HG03066 (cell line): ENCODE data around the gene INHBC.

Experiments used
- ATAC-seq: cut with Tn5 transposase; IDR thresholded peaks from one replicate; pipeline ENCODE4 v1.9.1; 2021; ENCODE audit warnings: low read depth; ENCODE audit not compliant: unreplicated experiment

INHBC gene

GRCh38 chr12:57465747-57466505, 31.3 kb downstream of the INHBC start:
- ATAC-seq: no peak

- no peak for ATAC-seq
These were observed 32.8 kb downstream of the INHBC start for GRCh38 chr12:57467212-57467874.

GRCh38 chr12:57467915-57468314, 33.3 kb downstream of the INHBC start:
- ATAC-seq: no peak

- no peak for ATAC-seq
These were observed 34.9 kb downstream of the INHBC start for GRCh38 chr12:57469296-57470164.

GRCh38 chr12:57470286-57470969, 35.8 kb downstream of the INHBC start:
- ATAC-seq: no peak

GRCh38 chr12:57470970-57471656, 36.5 kb downstream of the INHBC start:
- no peak for ATAC-seq

DNA sequence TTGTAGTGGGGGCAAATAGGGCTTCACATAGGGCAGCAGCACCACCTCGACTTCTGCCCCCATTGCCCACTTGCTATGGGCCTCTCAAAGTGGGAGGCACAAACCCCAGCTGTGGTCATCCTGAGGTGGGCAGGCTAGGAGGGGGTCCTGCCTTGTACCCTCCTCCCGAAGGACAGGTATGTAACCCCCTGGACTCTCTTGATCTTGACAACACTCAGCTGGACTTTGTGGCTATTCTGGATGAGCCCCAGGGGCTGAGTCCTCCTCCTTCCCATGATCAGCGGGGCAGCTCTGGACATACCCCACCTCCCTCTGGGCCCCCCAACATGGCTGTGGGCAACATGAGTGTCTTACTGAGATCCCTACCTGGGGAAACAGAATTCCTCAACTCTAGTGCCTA, 37.1 kb downstream of the INHBC start:
- no peak for ATAC-seq

- no peak for ATAC-seq
These were observed 37.8 kb downstream of the INHBC start for GRCh38 chr12:57472391-57472790.

DNA sequence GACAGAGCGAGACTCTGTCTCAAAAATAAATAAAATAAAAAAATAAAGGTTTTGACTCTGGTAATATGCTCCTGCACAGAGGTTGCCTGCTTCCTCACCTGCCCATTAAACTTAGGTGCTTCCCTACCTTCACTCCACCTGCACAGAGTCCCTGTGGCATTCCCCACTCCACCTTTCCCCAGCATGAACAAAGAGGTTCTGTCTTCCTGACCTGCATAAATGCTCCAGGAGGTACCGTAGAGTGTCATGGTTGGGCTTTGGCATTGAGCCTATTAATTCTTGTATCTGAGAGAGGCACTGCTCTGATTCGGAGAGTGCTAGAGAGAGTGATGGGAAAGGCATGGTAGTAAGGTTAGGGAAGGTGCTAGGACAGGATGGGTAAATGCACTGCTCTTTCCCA, 38.8 kb downstream of the INHBC start:
- ATAC-seq: no peak

- ATAC-seq: no peak
These were observed 39.3 kb downstream of the INHBC start for GRCh38 chr12:57473886-57474285.

DNA sequence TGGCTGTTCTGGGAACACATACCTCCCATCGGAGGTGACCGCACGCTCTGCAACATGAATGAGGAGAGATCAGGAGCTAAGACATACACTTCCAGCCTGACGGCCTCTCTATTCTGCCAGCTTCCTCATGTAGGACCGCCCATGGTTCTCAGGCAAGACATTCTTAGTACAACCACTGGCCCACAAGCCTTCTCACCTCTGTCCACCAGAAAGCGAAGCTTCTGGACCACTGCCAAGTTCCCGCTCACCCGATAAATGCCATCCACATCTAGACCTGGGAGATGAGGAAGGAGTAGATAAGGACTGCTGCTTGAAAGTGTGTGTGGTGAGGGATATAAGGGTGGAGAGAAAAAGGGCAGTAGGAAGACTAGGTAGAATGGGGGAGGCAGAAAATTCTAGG, 39.8 kb downstream of the INHBC start:
- no peak for ATAC-seq

- ATAC-seq: no peak
These were observed 40.3 kb downstream of the INHBC start for GRCh38 chr12:57474862-57475261.

DNA sequence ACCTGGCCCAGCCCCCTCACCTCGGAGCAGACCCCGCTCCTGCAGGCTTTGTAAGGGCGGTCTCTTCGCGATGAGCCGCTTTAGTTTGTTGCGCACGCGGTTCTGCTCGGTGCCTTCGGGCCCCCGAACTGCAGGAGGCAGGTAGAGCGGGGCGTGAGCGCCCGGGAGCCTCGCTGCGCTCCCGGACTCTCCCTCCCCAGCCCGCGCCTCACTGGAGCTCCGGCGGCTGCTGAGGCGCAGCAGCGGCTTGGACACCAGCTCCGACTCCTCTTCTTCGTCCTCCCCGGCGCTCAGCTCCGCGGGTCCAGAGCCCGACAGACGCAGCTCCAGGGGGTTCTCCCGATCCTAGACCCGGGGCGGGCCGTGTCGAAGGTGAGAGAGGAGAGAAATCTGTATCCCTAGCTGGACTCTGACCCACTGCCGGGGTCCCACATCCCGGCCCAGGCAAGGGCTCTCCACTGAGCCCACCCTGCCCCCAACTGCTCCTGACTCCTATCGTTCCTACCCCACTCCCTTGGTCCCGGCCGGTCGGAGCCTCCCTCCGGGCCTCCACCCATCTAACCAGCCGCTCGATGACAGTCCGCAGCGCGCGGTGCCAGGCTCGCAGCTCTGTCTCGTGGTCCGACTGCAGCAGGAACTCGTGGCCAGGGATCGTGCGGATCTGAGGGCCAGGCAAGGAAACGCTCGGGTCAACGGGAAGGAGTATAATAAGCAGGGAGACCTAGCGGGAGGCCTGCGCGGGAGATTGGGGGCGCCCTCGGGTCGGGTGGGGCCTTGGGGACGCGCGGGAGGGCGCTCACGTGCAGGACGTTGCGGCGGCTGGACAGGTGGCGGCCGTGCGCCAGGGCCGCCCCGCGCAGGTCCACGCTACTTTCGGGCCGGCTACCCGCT, 40.9 kb downstream of the INHBC start:
- peak; percentile 8 for ATAC-seq

DNA sequence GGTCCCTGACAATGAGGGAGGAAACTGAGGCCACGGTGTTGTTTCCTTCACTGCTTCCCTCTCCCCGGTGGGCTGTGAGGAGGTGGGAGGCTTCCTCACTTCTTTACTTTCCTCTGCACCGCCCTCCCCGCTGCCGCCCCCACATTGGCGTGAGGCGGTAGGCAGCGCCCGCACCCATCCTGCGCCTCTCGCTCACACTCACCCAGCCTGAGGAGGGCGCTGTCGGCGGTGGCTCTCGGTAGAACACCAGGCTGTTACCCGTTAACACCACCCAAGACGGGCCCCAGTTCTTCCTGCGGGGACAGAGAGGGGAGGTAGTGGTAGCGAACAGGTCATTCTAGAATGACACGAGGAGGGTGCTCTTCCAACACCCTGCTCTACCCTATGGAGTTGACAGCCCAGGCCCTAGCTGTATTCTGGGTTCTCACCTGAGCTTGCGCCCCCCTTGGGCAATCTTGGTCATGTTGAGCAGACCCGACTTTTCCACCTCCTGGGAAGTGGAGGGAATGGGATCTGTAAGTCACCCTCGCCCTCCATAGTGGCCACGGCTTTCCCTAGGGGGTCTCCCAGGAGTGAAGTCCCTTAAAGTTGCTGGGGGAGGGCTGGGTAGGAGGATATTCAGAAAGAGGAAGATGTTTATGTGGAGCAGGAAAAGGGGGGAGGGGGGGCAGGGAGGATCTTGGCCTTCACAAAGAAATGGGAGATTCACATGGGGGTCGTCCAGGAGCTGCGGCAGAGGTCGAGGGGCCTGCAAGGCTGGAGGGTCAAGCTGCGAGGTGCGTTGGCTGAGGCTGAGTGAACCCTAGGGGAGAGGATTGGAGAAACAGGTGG, 41.8 kb downstream of the INHBC start:
- ATAC-seq: peak; percentile 37

DNA sequence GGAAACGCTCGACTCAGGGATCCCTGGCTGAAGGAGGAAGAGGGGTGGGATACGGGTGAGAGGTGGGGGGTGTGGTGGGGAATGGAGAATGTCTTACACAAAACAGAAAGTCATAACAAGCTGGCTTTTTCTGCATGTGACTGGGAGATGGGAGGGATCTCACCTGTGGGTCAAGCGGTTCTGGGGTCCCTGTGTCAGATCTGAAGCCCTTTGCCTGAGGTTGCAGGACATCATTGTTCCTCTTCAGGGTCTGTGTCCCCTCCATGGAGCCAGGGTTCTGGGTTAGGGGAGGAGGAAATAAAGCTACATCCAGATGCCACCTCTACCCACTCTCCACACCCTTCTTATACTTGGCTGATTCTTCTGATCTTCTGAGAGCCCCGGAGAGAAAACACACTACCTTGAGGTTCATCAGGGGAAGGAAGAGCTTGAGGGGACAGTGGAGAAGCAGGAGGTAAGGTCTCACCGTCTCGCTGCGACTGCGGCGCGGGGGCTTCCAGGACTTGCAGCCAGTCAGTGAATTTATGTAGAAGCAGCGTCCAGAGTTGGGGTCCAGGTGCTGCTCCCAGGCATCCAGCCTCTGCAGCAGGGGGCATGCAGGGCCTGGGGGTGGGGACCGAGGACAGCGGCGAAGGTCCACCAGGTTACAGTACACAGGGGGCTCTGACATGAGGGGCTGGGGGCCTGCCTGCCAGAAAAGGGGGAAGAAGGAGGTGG, 42.6 kb downstream of the INHBC start:
- no peak for ATAC-seq

DNA sequence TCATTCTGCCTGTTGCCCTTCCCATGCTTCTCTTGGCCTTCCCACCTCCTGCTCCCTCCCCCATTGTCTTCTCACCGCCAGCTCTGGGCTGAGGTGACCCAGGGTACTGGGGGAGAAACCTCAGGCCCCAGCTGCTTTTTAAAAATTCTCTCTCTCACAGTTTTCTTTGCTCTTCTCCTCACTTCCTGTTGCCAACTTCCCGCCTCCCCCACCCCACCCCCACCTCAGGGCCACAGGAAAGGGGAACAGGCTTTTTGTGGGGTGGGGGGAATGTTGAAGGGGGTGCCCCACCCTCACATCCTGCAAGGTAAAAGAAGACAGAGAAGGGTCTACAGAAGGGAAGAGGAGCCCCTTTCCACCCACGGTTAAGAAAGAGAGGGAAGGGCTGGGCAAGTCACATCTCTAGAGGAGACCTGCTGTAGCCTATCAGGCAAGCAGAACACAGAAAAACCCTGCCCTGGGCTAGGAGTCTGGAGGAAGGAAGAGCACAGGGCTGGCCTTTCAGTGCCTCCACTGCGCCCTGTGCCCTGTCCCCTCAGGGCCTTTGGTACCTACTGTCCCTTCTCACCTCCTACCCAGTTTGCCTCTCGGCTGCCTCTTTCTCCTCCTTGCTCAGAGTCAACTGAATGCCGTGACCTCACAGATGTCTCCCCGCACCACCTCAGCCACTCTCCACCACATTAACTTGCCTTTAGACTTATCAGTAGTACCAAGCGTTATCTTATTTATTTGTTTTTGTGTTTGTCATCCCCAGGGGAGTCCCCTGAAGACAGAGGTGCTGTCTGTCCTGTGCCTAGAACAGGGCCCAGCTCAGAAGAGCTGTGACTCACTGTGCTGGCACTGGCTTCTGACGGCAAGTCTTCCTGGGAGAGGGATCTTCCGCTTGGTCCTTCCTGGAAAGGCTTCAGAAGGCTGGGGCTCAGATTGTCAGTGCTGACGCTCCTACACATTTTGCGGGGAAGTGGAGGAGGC, 43.4 kb downstream of the INHBC start:
- no peak for ATAC-seq

- ATAC-seq: no peak
These were observed 44.4 kb downstream of the INHBC start for GRCh38 chr12:57479043-57479375.
